ENCODE measurements around the gene MYH9.

GRCh38 chr22:36383110-36383581, 4.6 kb downstream of the MYH9 start:
- TF ChIP-seq CTCF (IDR thresholded peaks at IDR 0.05): no peak
- TF ChIP-seq POLR2A (IDR thresholded peaks at IDR 0.05): no peak

Data from heart left ventricle (tissue), 13 donors.